HL-60/S4 (cell line): Measurements from ENCODE around the gene ADGRF4.

Experiments used
- in situ Hi-C: fragments of 300-500 bp; cut with MboI; formaldehyde crosslinking; loops from 2 replicates; pipeline ENCODE4 v1.14.3; 2022; ENCODE audit warnings: low sequenced_read_pairs

ADGRF4 gene

GRCh38 chr6:47681201-47681990, 17.0 kb upstream of the ADGRF4 start:
- in situ Hi-C loops, result no loop called here

- in situ Hi-C loops, result no loop called here
Observed at GRCh38 chr6:47686411-47686810, 12.0 kb upstream of the ADGRF4 start.

- in situ Hi-C loops, result no loop called here
Observed at GRCh38 chr6:47687432-47687831, 10.9 kb upstream of the ADGRF4 start.

DNA sequence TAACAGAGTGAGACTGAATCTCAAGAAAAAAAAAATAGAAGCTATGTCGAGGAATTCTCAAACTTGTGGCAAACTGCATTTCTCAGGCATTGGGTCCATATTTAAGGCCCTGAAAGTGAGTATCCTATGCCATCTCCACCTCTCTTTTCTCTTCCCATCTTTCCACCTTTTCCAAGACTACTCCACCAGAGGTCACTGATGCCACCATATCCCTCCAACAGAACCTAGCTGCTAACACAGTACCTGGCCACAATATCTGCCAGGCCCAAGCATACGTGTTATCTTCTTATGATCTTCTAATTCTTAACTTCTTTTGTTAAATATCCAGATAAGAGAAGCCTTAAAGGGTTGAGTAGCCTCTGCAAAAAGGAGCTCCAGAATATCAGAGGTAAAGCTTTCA, 8.2 kb upstream of the ADGRF4 start:
- in situ Hi-C loops, result no loop called here

- in situ Hi-C loops, result no loop called here
Observed at GRCh38 chr6:47690791-47691190, 7.6 kb upstream of the ADGRF4 start.

DNA sequence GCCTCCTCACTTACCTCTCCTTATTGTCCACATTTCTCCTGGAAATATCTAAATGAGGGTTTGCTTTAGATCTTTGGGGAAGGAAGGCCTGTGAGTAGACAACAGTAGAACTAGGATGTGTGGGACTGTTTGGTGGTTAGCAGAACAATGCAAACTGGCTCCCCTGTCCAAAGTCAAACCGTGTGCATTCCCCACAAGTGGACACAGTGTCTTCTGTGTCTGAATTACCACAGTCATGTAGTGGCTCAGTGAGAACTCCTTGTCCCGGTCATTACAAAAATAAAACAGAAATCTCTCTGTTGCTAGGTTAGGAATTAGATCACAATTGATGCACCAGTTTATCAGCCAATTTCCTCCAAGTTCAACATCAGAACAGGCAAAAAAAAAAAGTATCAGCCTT, 455 bp upstream of the ADGRF4 start:
- in situ Hi-C loops, result no loop called here

DNA sequence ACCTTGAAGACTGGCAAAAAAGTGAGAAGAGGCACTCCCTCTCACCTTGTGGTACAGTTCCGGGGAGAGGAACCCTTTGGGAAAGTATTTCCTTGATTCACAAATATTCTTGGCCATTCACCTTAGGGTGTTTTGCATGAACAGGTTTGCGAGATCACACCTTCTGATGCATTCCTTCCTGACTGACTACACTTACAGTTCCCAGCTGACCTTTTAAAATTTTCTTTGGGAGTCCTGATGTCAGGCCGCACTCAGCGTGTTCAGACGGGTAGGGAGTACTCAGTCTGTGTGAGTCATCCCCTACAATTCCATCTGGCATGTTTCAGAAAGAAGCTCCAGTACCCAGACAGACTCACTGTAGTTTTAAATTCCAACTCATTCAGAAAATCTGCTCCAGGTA, 1.7 kb downstream of the ADGRF4 start:
- in situ Hi-C loops, result no loop called here

GRCh38 chr6:47700596-47700995, 2.2 kb downstream of the ADGRF4 start:
- in situ Hi-C loops, result no loop called here

GRCh38 chr6:47701363-47701762, 3.0 kb downstream of the ADGRF4 start:
- in situ Hi-C loops, result no loop called here

GRCh38 chr6:47709160-47709559, 10.8 kb downstream of the ADGRF4 start:
- in situ Hi-C loops, result no loop called here

GRCh38 chr6:47710295-47710694, 11.9 kb downstream of the ADGRF4 start:
- in situ Hi-C loops, result no loop called here

GRCh38 chr6:47713200-47713599, 14.8 kb downstream of the ADGRF4 start:
- in situ Hi-C loops, result no loop called here

DNA sequence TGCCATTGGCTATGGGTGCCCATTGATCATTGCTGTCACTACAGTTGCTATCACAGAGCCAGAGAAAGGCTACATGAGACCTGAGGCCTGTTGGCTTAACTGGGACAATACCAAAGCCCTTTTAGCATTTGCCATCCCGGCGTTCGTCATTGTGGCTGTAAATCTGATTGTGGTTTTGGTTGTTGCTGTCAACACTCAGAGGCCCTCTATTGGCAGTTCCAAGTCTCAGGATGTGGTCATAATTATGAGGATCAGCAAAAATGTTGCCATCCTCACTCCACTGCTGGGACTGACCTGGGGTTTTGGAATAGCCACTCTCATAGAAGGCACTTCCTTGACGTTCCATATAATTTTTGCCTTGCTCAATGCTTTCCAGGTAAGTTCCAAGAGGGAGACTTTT, 16.4 kb downstream of the ADGRF4 start:
- in situ Hi-C loops, result no loop called here

GRCh38 chr6:47715782-47716181, 17.4 kb downstream of the ADGRF4 start:
- in situ Hi-C loops, result no loop called here

DNA sequence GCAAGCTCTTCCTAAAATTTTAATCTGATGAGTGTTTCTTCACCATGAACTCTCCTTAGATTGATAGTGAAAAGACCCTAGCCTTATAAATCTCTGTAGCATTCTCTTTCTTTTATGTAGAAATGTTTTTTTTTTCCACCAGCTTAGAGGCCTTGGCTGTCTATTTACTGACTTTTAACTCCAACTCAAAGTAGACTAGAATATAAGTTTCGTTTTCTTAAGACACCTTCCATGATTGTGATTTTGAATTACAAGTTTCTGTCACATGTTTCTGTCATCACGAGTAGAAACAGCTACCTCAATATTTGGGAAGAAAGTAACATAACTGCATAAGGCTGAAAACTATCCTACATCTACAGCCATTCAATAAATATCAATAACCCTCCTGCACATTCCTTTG, 17.8 kb downstream of the ADGRF4 start:
- in situ Hi-C loops, result no loop called here

- in situ Hi-C loops, result no loop called here
Observed at GRCh38 chr6:47718571-47718970, 20.2 kb downstream of the ADGRF4 start.

GRCh38 chr6:47721189-47721588, 22.8 kb downstream of the ADGRF4 start:
- in situ Hi-C loops, result no loop called here

DNA sequence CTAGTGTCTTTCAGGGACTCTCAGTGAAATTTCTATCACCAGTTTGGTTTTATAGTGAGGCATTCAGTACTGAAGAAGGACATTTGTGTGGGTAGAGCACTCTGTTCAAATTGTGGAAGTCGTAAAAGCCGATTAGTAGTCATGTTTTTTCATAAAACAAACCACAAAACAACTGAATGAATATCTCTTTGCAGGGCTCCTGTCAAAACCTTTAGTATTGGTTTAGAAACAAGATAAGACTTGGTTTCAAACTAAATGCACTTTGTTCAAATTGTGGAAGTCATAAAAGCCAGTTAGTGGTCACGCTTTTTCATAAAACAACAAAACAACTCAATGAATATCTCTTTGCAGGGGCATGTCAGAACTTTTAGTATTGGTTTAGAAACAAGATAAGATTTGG, 23.8 kb downstream of the ADGRF4 start:
- in situ Hi-C loops, result no loop called here

DNA sequence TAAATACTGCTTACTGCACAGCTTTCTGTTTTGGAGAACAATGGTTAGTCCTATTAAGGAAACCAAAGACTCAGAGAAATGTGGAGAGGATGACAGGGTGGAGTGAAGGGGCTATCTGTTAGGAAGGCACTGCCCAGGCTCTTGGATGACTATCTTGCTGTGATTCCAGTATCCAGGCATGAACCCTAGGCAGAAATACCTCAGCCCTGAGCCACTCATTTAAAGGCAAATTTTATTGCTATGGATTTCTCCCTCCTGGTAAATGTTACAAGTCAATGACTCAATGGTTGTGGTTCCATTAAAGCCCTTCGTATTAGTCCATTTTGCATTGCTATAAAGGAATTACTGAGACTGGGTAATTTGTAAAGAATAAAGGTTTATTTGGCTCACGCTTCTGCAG, 25.9 kb downstream of the ADGRF4 start:
- in situ Hi-C loops, result no loop called here

DNA sequence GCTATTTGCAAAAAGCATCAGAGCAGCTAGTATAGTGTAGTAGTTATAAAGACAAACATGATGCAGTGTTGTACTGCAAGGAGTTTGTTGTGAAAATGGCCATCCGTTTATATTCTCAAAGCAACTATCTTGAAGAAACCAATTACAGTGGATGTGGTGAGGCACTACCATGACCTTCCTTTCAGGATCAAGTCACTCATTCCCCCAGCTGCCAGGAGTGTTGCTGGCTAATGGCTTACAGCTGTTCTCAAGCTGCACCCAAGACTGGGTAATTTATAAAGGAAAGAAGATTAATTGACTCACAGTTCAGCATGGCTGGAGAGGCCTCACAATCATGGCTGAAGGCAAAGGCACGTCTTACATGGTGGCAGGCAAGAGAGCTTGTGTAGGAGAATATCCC, 29.0 kb downstream of the ADGRF4 start:
- in situ Hi-C loops, result no loop called here

GRCh38 chr6:47729019-47729418, 30.6 kb downstream of the ADGRF4 start:
- in situ Hi-C loops, result no loop called here

DNA sequence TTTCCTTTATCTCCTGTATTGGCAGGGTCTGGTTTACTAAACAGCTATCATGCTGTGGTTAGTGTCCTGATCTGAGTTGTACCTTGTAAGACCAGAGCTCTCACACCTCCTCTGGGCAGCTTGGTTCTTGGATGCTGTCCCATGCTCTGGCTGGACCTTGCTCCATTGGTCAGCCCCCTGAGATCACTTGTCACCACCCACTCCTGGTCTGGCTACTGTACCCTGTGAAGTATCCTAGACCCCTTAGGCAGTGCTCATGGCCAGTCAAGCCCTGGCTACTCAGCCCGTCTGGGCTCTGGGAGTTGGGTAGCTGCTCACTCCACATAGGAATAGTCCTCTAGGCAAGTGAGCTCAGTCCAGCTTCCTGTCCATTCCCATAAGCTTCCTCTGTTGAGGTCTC, 31.1 kb downstream of the ADGRF4 start:
- in situ Hi-C loops, result no loop called here

DNA sequence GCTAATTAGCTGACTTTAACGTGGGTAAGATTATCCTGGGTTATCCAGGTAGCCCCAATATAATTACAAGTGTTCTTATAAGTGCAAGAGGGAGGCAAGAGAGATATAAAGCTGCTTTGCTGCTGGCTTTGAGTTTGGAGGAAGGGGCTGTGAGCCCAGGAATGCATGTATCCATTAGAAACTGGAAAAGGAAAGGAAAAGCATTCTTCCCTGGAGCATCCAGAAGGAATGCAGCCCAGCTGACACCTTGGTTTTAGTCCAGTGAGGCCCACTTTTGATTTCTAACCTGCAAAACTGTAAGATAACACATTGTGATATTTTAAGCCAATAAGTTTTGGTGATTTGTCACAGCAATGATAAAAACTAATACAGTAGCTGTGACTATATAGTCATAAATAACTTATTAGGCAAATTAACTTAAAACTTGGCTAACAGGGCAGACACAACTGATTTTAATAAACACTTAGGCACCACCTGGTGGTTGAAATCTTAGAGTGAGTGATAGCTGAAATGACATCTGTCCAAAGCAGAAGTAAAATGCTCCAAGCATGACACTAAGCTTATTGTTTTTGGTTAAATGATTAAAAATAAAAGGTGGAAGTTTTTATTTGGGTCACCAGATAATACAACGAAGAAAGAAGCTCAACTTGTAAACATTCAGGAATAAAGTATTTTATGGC, 35.6 kb downstream of the ADGRF4 start:
- in situ Hi-C loops, result no loop called here
